ENCODE results near the gene PPL. TPM values are rescaled to one million over a fixed set of nuclear protein-coding genes. Genes with fewer than 3 reads are reported as not detected.

PPL gene
- total and polyA plus RNA-seq, 2 of the 13 experiments (the other 11 are each of a cell fraction or from before 2014, with no cell fraction given): 5.7 to 6.6 TPM

GRCh38 chr16:4846901-4847773 lies 89.8 kb downstream of the PPL start, which contains the start of the genes GLYR1 and UBN1 (continued):
- TF ChIP-seq HBP1 (CRISPR knock-in tag; IDR thresholded peaks at IDR 0.05; ENCODE audit: low read depth) (no peak), MEIS2 (CRISPR knock-in tag; IDR thresholded peaks at IDR 0.05) (peak; percentile 20; the same call in 1 of the 2 replicates), ZNF773 (CRISPR knock-in tag; IDR thresholded peaks at IDR 0.05; ENCODE audit: borderline replicate concordance) (no peak; the same call in 1 of the 2 replicates), TEAD3 (CRISPR knock-in tag; optimal IDR thresholded peaks at IDR 0.05; ENCODE audit: borderline replicate concordance) (no peak), TBP (CRISPR knock-in tag; IDR thresholded peaks at IDR 0.05) (no peak), NFRKB (IDR thresholded peaks at IDR 0.05) (no peak; the same call in 1 of the 2 replicates), FOXA1 (IDR thresholded peaks at IDR 0.05) (no peak), FOXA1 (CRISPR knock-in tag; IDR thresholded peaks at IDR 0.05) (no peak), ZFX (CRISPR knock-in tag; IDR thresholded peaks at IDR 0.05; ENCODE audit: low read depth) (peak; percentile 78), NFE2 (CRISPR knock-in tag; IDR thresholded peaks at IDR 0.05) (no peak), FOXO1 (CRISPR knock-in tag; IDR thresholded peaks at IDR 0.05) (no peak), NFIC (IDR thresholded peaks at IDR 0.05; ENCODE audit: low read length) (no peak), TFDP2 (CRISPR knock-in tag; IDR thresholded peaks at IDR 0.05) (peak; percentile 66; the same call in 1 of the 2 replicates), ZNF780A (CRISPR knock-in tag; IDR thresholded peaks at IDR 0.05) (no peak), MYNN (CRISPR knock-in tag; IDR thresholded peaks at IDR 0.05; ENCODE audit: low read depth) (no peak), ZBTB42 (CRISPR knock-in tag; IDR thresholded peaks at IDR 0.05) (no peak), ZFP82 (CRISPR knock-in tag; IDR thresholded peaks at IDR 0.05; ENCODE audit: borderline replicate concordance) (0 out of 2 replicates have a peak, but pooled peaks have one; percentile 27), GLI4 (CRISPR knock-in tag; IDR thresholded peaks at IDR 0.05; ENCODE audit: borderline replicate concordance) (no peak), ZNF484 (CRISPR knock-in tag; IDR thresholded peaks at IDR 0.05; ENCODE audit: borderline replicate concordance, low read depth) (no peak), ZNF282 (IDR thresholded peaks at IDR 0.05; ENCODE audit: partially characterized antibody) (no peak)
- TF ChIP-seq, protein P1, sequence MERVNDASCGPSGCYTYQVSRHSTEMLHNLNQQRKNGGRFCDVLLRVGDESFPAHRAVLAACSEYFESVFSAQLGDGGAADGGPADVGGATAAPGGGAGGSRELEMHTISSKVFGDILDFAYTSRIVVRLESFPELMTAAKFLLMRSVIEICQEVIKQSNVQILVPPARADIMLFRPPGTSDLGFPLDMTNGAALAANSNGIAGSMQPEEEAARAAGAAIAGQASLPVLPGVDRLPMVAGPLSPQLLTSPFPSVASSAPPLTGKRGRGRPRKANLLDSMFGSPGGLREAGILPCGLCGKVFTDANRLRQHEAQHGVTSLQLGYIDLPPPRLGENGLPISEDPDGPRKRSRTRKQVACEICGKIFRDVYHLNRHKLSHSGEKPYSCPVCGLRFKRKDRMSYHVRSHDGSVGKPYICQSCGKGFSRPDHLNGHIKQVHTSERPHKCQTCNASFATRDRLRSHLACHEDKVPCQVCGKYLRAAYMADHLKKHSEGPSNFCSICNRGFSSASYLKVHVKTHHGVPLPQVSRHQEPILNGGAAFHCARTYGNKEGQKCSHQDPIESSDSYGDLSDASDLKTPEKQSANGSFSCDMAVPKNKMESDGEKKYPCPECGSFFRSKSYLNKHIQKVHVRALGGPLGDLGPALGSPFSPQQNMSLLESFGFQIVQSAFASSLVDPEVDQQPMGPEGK (CRISPR knock-in tag; IDR thresholded peaks at IDR 0.05): 0 out of 2 replicates have a peak, but pooled peaks have one; percentile 12
- TF ChIP-seq, protein P2, sequence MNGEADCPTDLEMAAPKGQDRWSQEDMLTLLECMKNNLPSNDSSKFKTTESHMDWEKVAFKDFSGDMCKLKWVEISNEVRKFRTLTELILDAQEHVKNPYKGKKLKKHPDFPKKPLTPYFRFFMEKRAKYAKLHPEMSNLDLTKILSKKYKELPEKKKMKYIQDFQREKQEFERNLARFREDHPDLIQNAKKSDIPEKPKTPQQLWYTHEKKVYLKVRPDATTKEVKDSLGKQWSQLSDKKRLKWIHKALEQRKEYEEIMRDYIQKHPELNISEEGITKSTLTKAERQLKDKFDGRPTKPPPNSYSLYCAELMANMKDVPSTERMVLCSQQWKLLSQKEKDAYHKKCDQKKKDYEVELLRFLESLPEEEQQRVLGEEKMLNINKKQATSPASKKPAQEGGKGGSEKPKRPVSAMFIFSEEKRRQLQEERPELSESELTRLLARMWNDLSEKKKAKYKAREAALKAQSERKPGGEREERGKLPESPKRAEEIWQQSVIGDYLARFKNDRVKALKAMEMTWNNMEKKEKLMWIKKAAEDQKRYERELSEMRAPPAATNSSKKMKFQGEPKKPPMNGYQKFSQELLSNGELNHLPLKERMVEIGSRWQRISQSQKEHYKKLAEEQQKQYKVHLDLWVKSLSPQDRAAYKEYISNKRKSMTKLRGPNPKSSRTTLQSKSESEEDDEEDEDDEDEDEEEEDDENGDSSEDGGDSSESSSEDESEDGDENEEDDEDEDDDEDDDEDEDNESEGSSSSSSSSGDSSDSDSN (CRISPR knock-in tag; IDR thresholded peaks at IDR 0.05): peak; percentile 86
- TF ChIP-seq, protein P3, sequence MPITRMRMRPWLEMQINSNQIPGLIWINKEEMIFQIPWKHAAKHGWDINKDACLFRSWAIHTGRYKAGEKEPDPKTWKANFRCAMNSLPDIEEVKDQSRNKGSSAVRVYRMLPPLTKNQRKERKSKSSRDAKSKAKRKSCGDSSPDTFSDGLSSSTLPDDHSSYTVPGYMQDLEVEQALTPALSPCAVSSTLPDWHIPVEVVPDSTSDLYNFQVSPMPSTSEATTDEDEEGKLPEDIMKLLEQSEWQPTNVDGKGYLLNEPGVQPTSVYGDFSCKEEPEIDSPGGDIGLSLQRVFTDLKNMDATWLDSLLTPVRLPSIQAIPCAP (CRISPR knock-in tag; IDR thresholded peaks at IDR 0.05; ENCODE audit: low read depth): no peak

Measured in HepG2 (cell line).